Stimulated activated CD8-positive, alpha-beta memory T cell treated with anti-CD3 and anti-CD28 coated beads, Interleukin-4, amount 100 ng/mL, for 1 hour (primary cell): ENCODE data around the gene EFCAB12.

Source experiments
- DNase-seq, 2 donors: peaks; one replicate each; pipeline ENCODE4 v3.0.0-alpha.2; 2020; ENCODE audit warnings: low read depth in 2 of 2, low spot score in 1 of 2

EFCAB12 gene

GRCh38 chr3:129428376-129429079 is at the start of gene EFCAB12:
Gene EFCAB12, minus strand, starts transcription at chr3:129428636. Its CDS starts 148 bp downstream, at chr3:129428488.
- DNase-seq: peak; percentile 61 to 73

- no peak for DNase-seq
These were observed 48.1 kb upstream of the EFCAB12 start for GRCh38 chr3:129476586-129476985.

DNA sequence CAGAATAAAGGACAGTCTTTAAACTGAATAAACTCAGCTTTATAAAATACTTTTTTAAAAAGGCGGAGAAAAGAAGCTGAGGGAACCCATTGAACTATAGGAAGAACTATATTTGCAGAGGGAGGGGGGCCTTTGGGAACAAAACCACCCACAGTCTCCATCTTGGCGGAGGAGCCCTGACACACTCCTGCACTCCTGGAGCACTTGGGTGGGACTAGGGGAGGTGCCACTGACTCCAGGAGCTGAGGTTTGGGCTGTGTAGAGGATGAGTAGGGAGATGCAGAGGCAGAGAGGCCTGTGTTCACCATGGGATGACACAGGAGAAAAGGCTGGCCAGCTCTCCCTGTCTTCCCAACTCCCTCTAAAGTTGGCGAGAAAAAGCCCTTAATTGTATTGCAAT is 47.4 kb upstream of the EFCAB12 start:
- DNase-seq: no peak

DNA sequence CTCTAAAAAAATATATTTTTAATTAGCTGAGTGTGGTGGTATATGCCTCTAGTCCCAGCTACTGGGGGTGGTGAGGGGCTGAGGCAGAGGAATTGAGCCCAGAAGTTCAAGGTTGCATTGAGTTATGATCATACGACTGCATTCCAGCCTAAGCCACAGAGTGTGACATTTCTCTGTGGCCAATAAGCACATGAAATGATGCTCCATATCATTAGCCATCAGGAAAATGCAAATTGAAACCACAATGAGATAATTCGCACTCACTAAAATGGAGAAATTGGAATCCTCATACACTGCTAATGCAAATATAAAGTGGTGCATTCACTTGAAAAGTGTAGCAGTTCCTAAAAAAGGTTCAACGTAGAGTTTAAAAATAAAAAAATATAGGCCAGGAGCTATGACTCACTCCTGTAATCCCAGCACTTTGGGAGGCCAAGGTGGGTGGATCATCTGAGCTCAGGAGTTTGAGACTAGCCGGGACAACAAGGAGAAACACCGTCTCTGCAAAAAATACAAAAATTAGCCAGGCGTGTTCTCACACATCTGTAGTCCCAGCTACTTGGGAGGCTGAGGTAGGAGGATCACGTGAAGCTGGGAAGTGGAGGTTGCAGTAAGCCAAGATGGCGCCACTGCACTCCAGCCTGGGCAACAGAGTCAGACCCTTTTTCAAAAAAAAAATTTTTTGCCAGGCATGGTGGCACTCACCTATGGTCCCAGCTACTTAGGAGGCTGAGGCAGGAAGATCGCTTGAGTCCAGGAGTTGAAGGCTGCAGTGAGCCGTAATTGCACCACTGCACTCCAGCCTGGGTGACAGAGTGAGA is 46.8 kb upstream of the EFCAB12 start:
- no peak for DNase-seq

- no peak for DNase-seq
These were observed 45.3 kb upstream of the EFCAB12 start for GRCh38 chr3:129473769-129474152.

DNA sequence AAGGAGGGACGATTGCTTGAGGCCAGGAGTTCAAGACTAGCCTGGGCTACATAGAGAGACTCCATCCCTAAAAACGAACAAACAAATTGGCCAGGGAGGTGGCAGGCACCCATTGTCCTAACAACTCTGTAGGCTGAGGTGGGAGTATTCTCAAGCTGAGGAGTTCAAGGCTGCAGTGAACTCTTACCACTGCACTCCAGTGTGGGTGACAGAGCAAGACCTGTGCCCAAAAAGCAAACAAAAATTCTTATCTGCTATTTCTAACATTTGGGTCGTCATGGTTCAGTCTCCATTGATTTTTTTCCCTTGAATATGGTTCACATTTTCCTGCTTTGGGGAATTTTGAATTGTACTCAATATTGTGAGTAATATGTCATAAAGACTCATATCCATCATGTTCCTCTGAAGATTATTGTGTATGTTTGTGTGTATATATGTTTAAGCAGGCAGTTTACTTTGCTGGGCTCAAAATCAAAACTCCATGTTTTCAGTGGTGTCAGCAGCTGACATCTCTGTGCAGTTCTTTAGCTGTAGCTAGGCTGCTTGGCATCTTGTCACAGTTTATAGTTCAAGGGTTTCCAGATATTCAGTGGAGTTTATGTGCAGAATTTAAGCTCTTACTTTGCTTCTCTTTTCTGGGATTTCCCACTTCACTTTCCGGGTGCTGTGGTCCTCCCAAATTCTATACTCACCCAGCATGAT is 44.8 kb upstream of the EFCAB12 start:
- DNase-seq: no peak

GRCh38 chr3:129470861-129471260 is 42.4 kb upstream of the EFCAB12 start:
- DNase-seq: no peak

DNA sequence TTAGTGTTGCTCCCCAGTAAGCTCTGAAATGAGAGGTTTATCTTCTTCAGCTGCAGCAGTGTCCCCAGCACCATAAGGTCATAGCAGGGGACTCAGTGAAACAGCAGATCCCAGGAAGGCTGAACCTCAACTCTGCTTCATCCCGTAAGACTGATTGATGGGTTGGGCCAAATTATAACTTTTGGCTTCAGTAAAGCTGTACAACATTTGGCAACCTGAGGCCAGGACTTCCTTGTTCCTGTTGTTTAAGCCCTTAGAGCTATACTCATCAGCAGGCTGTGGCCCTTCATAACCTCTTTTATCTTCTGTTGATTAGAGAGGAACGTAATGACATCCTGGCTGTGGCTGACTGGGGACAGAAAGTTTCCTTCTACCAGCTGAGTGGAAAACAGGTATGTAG is 40.6 kb upstream of the EFCAB12 start:
- no peak for DNase-seq

DNA sequence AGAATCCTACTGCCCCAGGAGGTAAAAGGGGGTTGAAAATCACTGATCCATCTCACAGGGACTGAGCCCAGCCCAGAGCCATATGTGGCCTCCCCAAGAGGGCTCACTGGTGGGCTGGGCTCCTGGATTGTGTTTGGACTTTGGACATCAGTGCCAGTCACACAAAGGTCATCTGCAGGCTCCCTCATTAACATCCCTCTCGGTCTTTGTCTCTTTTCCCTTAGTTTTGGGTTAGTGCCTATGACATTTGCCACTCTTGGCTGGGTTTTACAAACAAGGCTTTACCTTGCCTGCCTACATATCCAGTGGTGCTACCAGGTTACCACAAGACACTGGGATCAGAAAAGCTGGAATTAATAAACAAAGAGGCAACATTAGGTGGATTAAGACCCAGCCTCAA is 39.5 kb upstream of the EFCAB12 start:
- DNase-seq: no peak

GRCh38 chr3:129463716-129464115 is 35.3 kb upstream of the EFCAB12 start:
- DNase-seq: no peak

- DNase-seq: no peak
These were observed 34.7 kb upstream of the EFCAB12 start for GRCh38 chr3:129463094-129463493.

DNA sequence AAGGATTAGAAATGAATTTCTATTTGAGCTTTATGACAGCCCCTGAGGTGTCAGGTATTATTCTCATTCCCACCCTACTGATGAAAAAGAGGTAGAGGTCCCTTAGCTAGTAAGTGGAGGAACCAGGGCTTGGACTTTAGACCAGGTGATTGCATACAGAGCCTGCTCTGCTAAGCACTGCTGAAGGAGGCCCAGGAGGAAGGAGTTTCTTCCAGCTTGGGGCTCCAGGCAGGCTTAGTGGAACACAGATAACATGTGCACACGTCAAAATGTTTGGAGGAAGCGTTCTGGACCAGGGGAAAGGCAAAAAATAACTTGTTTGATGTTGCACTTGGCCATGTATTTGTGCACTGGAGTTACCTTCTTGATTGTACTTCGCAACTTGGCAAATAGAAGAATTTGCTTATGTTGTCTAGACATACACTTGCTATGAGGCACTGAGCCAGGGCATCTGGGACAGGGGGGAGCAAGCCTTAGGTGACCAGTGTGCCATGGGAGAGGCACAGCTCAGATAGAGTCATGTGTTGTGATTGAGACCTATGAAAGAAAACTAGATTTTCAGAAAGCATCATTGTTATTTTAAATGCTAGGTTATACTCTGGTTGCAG is 34.0 kb upstream of the EFCAB12 start:
- DNase-seq: no peak

GRCh38 chr3:129461461-129462146 is 33.2 kb upstream of the EFCAB12 start:
- DNase-seq: no peak

DNA sequence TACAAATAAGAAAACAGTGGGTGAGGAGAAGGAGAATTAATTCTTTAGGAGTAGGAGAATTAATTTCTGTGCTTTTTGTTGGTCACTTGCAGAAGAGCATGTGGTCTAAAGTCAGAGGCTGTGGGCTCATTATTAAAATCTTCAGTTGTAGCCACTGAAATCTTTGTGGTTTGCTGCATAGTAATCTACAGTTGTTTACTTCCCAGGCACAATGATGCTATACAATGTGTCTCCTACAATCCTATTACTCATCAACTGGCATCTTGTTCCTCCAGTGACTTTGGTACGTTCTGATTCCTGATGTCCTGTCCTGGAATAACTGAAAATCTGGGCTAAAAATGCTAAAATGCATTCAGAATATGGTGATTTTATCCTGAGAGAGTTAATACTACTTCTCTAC is 32.6 kb upstream of the EFCAB12 start:
- DNase-seq: no peak

GRCh38 chr3:129460572-129460971 is 32.1 kb upstream of the EFCAB12 start:
- no peak for DNase-seq

GRCh38 chr3:129460155-129460554 is 31.7 kb upstream of the EFCAB12 start:
- DNase-seq: no peak

GRCh38 chr3:129453732-129454131 is 25.3 kb upstream of the EFCAB12 start:
- DNase-seq: no peak

DNA sequence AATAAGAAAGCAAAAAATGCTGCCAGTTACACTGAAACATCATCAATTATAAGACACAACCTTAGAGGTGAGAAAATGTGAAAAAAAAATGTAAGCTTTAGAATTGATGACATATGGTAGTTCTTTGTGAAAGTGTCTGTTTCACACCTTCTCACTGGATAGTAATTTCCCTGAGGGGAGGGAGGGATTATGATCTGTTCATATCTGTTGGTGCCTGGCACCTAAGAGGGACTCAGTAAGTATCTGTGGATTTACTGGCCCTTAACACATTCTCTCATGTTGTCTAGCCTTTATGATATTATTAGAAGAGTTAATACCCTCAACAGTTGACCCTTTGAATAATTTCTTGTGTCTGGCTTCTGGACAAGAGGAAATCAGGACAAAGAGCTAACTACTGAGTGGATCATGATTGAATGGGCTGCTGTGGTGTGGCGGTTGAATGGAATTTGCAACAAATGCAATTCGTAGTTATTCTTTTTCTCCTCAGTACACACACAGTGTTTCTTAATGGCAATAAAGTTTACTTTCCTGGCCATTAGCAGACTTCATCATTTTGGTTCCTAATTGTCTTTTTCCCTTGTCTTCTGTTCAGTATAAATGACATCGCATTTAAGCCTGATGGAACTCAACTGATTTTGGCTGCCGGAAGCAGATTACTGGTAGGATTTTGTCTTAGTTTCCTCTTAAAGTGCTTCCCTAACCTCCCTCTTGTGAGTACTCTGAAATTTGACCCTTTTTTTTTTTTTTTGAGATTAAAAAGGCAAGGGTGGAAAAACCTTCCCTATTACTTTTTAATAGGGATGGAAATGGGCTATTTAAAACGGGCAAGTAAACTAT is 21.1 kb upstream of the EFCAB12 start:
- no peak for DNase-seq

GRCh38 chr3:129448186-129448895 is 19.9 kb upstream of the EFCAB12 start:
- no peak for DNase-seq
